ENCODE data around the gene VPS54. TPM values are rescaled to one million over a fixed set of nuclear protein-coding genes. Genes with fewer than 3 reads are reported as not detected.
"Not testable (repeated sequence)": the region's sequence is repeated elsewhere in the genome, so short reads cannot be mapped to it uniquely, and the experiment has no call there.

The VPS54 gene
- total RNA-seq, 3 donors from 2014 or later, result 26.9 to 39.8 (median 36.7) TPM

DNA sequence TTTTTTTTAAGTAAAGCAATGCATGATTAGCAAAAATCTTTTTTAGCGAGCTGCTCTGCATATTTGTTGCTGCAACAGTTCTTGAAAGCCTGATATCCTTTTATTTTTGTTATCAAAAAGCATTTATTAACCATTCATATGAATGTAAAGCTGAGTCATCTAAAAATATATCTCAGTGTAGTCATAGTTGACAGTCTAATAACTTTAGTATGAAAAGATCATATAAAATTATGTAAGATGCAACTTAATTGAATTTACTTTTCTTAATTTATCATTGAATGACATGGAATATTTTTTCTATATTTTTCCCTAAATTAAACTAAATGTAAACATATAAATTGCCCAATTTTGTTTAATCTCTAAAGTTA, 169.0 kb downstream of the VPS54 start:
- H3K9me3 ChIP-seq, result no peaks in the 10 kb centered on the region
- H3K36me3 ChIP-seq, result no peaks in the 10 kb centered on the region
- H3K27me3 ChIP-seq, result no peaks in the 10 kb centered on the region
- intact Hi-C loops (cut with DNase I; ENCODE audit: low total_unique reads), result no loop called here
- no peak overlapping the region for H3K4me3 ChIP-seq
- TF ChIP-seq, protein P1, sequence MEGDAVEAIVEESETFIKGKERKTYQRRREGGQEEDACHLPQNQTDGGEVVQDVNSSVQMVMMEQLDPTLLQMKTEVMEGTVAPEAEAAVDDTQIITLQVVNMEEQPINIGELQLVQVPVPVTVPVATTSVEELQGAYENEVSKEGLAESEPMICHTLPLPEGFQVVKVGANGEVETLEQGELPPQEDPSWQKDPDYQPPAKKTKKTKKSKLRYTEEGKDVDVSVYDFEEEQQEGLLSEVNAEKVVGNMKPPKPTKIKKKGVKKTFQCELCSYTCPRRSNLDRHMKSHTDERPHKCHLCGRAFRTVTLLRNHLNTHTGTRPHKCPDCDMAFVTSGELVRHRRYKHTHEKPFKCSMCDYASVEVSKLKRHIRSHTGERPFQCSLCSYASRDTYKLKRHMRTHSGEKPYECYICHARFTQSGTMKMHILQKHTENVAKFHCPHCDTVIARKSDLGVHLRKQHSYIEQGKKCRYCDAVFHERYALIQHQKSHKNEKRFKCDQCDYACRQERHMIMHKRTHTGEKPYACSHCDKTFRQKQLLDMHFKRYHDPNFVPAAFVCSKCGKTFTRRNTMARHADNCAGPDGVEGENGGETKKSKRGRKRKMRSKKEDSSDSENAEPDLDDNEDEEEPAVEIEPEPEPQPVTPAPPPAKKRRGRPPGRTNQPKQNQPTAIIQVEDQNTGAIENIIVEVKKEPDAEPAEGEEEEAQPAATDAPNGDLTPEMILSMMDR (IDR thresholded peaks at IDR 0.05), result no peak
- no peak for TF ChIP-seq POLR2A (IDR thresholded peaks at IDR 0.05)
- no peak for TF ChIP-seq POLR2AphosphoS5 (IDR thresholded peaks at IDR 0.05)
- no peak for DNase-seq (ENCODE audit: low spot score in 2 of 2)
- peaks cover 0 to 9% of the 10 kb centered on the region in 2 donors for H3K4me1 ChIP-seq
- H3K27ac ChIP-seq, result no peak overlapping the region

- H3K4me3 ChIP-seq, result peak overlapping the region in 1 of 3 donors; percentile 2
Measured at GRCh38 chr2:63849381-63850203, 169.6 kb downstream of the VPS54 start.

DNA sequence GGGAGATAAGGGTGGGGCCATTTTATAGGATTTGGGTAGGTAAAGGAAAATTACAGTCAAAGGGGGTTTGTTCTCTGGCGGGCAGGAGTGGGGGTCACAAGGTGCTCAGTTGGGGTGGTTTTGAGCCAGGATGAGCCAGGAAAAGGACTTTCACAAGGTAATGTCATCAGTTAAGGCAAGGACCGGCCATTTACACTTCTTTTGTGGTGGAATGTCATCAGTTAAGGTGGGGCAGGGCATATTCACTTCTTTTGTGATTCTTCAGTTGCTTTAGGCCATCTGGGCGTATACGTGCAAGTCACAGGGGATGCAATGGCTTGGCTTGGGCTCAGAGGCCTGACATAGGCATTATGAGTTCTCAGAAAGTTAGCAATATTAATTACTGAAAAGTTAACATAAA, 171.7 kb downstream of the VPS54 start:
- DNase-seq (ENCODE audit: low spot score in 2 of 2); H3K4me3 ChIP-seq; intact Hi-C loops (cut with DNase I; ENCODE audit: low total_unique reads); H3K27ac ChIP-seq; H3K4me1 ChIP-seq; H3K36me3 ChIP-seq; H3K9me3 ChIP-seq; H3K27me3 ChIP-seq: not testable (repeated sequence)

More at GRCh38 chr2:63849381-63850203, 169.6 kb downstream of the VPS54 start:
- Histone ChIP-seq H3K27me3 (no peaks in the 10 kb centered on the region), H3K36me3 (no peaks in the 10 kb centered on the region), H3K4me1 (peaks cover 0 to 9% of the 10 kb centered on the region in 2 donors), H3K27ac (peak overlapping the region in 1 of 2 donors; percentile 29), H3K9me3 (no peaks in the 10 kb centered on the region)
- intact Hi-C loops (cut with DNase I; ENCODE audit: low total_unique reads), result no loop called here
- DNase-seq (ENCODE audit: low spot score in 2 of 2), result no peak
- TF ChIP-seq POLR2A (IDR thresholded peaks at IDR 0.05), result no peak
- TF ChIP-seq, protein P1 (IDR thresholded peaks at IDR 0.05), result no peak
- no peak for TF ChIP-seq POLR2AphosphoS5 (IDR thresholded peaks at IDR 0.05)

GRCh38 chr2:63846487-63846886, 172.7 kb downstream of the VPS54 start:
- no peak for TF ChIP-seq POLR2A (IDR thresholded peaks at IDR 0.05)
- TF ChIP-seq POLR2AphosphoS5 (IDR thresholded peaks at IDR 0.05), result no peak
- TF ChIP-seq, protein P1 (IDR thresholded peaks at IDR 0.05), result no peak
- intact Hi-C loops (cut with DNase I; ENCODE audit: low total_unique reads), result no loop called here
- DNase-seq (ENCODE audit: low spot score in 2 of 2), result no peak
- no peaks in the 10 kb centered on the region for H3K36me3 ChIP-seq
- H3K27ac ChIP-seq, result peak overlapping the region in 1 of 2 donors; percentile 26
- H3K4me1 ChIP-seq, result peaks cover 0 to 9% of the 10 kb centered on the region in 2 donors
- H3K9me3 ChIP-seq, result no peaks in the 10 kb centered on the region
- no peaks in the 10 kb centered on the region for H3K27me3 ChIP-seq
- H3K4me3 ChIP-seq, result no peak overlapping the region

- DNase-seq (ENCODE audit: low spot score in 2 of 2), result no peak
- TF ChIP-seq POLR2A (IDR thresholded peaks at IDR 0.05) (no peak), POLR2AphosphoS5 (IDR thresholded peaks at IDR 0.05) (no peak)
- TF ChIP-seq, protein P1 (IDR thresholded peaks at IDR 0.05), result no peak
- Histone ChIP-seq H3K27me3 (no peaks in the 10 kb centered on the region), H3K27ac (peak overlapping the region; percentile 26 to 53), H3K9me3 (no peaks in the 10 kb centered on the region), H3K4me3 (peak overlapping the region in 1 of 3 donors; percentile 14), H3K4me1 (peaks cover 0 to 4% of the 10 kb centered on the region in 2 donors), H3K36me3 (no peaks in the 10 kb centered on the region)
- intact Hi-C loops (cut with DNase I; ENCODE audit: low total_unique reads), result no loop called here
Measured at GRCh38 chr2:63845866-63846265, 173.4 kb downstream of the VPS54 start.
